Panc1 (cell line): ENCODE measurements around the gene TRIM8. TPM values are rescaled to one million over a fixed set of nuclear protein-coding genes. Genes with fewer than 3 reads are reported as not detected.

Experiments
- ATAC-seq: fragments of 200-7000 bp; cut with Tn5 transposase; 2 replicates; pipeline ENCODE4 v1.9.1; 2020; ENCODE audit warnings: mild to moderate bottlenecking, moderate library complexity
- BruUV-seq: library from RNA; stranded (reverse); fragments of 400-500 nt; replicated peaks from 2 replicates; lab custom pipeline; 2021; lab: Mats Ljungman, UMichigan
- CTCF ChIA-PET: fragments of 300-600 bp; sonication (Branson Sonifier 250); formaldehyde crosslinking; loops from one replicate; lab custom pipeline; 2022; ENCODE audit warnings: antibody characterized with exemption; lab: Charles Lee
- POLR2A ChIA-PET: fragments of 300-600 bp; sonication (Branson Sonifier 250); formaldehyde crosslinking; loops from one replicate; lab custom pipeline; 2022; ENCODE audit warnings: antibody characterized with exemption; lab: Charles Lee
- DNase-seq: peaks from one replicate; pipeline ENCODE4 v3.0.0-alpha.2; 2010; ENCODE audit warnings: low read depth, low spot score
- H3K27ac ChIP-seq: 2 replicates; pipeline ENCODE4 v1.5.1; 2011; ENCODE audit warnings: mild to moderate bottlenecking, low read length, inconsistent platforms
- H3K27me3 ChIP-seq: fragments of 200-500 bp; sonication (Bioruptor generic); 2 replicates; pipeline ENCODE4 v1.6.0; 2014; ENCODE audit warnings: low read length, inconsistent platforms; ENCODE audit not compliant: control insufficient read depth, insufficient read depth
- H3K36me3 ChIP-seq: fragments of 200-500 bp; sonication (Bioruptor generic); 2 replicates; pipeline ENCODE4 v1.5.1; 2014; ENCODE audit warnings: inconsistent platforms, mild to moderate bottlenecking, low read length, moderate library complexity; ENCODE audit not compliant: control insufficient read depth, insufficient read depth
- H3K4me1 ChIP-seq: 2 replicates; pipeline ENCODE4 v1.5.1; 2011; ENCODE audit warnings: inconsistent platforms, mild to moderate bottlenecking, low read length, moderate library complexity; ENCODE audit not compliant: control insufficient read depth, insufficient read depth
- H3K4me3 ChIP-seq, 2 experiments: 2 replicates each; pipeline ENCODE4 v1.5.1; 2011 to 2012; ENCODE audit warnings: low read depth in 2 of 2, low read length in 2 of 2, mild to moderate bottlenecking in 2 of 2, inconsistent platforms in 1 of 2, moderate library complexity in 1 of 2
- H3K9me3 ChIP-seq: fragments of 200-500 bp; sonication (Bioruptor generic); 2 replicates; pipeline ENCODE4 v1.5.1; 2014; ENCODE audit warnings: low read depth, mild to moderate bottlenecking, inconsistent platforms, low read length, moderate library complexity; ENCODE audit not compliant: control insufficient read depth, insufficient read depth
- CTCF ChIP-seq: fragments of 450-650 bp; IDR thresholded peaks from 2 replicates; pipeline ENCODE4 v1.5.1; 2017; ENCODE audit warnings: mild to moderate bottlenecking
- POLR2AphosphoS5 ChIP-seq: IDR thresholded peaks from 2 replicates; pipeline ENCODE4 v1.6.1; 2012; ENCODE audit warnings: mild to moderate bottlenecking, low read depth, low read length, moderate library complexity
- REST ChIP-seq, 2 experiments: IDR thresholded peaks; 2 replicates each; pipeline ENCODE4 v1.6.1; 2011 to 2012; ENCODE audit warnings: low read depth in 2 of 2, control low read depth in 1 of 2, low read length in 1 of 2, mild to moderate bottlenecking in 1 of 2, moderate library complexity in 1 of 2; ENCODE audit not compliant: insufficient read depth in 1 of 2
- SIN3A ChIP-seq: IDR thresholded peaks from 2 replicates; pipeline ENCODE4 v1.6.1; 2012; ENCODE audit warnings: low read depth, mild to moderate bottlenecking, low read length, moderate library complexity, borderline replicate concordance; ENCODE audit not compliant: insufficient read depth
- TCF7L2 ChIP-seq: IDR thresholded peaks from 2 replicates; pipeline ENCODE4 v1.6.1; 2011; ENCODE audit warnings: mild to moderate bottlenecking, low read depth, low read length, inconsistent platforms
- in situ Hi-C: cut with HindIII; loops from 2 replicates; pipeline ENCODE4 v1.10.0; 2016; ENCODE audit warnings: low sequenced_read_pairs, low pct_unique_long_range_greater_than_20kb
- intact Hi-C: fragments of 100-400 bp; cut with micrococcal nuclease; formaldehyde crosslinking; loops from one replicate; pipeline ENCODE4 v1.10.0; 2022; ENCODE audit not compliant: unreplicated experiment
- total RNA-seq: library from RNA; stranded (reverse); gene quantifications from one replicate; pipeline ENCODE4 v1.2.1, GENCODE V29; 2021; ENCODE audit not compliant: unreplicated experiment

TRIM8 gene
- total RNA-seq, 1 experiment from 2014 or later: 54.4 TPM

DNA sequence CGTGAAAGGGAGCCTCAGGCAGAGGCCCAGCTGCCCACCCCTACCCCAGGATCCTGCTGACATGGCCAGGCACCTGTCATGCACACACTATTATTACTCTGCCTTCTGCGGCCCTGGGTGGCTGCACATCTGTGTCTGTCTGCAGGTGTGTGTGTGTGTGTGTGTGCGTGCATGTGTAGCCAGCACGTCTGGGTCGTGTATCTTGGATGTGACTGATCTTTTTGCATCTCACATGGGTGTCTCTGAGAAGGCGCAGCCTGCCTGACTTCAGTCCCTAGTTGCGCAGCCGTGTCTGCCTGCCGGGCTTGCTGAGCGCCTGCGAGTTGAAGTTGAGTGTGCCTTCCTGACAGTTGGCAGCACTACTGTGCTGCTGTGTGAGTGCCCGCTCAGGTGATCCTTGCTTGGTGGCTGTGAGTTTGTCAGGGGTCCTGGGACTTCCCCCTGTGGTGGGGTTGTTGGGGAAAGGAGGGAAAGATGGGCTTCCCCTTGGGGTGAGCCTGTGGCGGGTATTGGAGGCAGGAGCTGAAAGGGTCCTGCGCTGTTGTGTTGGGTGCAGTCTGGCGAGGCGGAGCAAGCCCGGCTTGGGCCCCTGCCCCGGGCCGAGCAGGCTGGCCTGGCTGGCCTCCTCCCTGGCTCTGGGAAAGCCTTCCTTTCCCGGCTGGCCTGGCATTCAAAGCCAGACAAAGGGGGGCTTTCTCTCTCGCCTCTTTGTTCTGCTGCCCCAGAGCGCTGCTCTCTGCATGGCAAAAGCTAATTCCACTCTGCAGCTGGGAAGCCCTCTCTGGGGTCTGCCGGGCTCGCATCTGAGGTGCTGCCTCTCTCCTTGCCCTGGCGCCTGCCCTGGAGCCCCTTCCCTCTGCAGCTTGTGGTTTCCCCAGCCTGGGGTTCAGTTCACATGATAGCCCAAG, 4.9 kb downstream of the TRIM8 start:
- no TSS peak for BruUV-seq
- no peaks in the 10 kb centered on the region for H3K27me3 ChIP-seq
- no peaks in the 10 kb centered on the region for H3K9me3 ChIP-seq
- H3K4me1 ChIP-seq: peaks cover 49% of the 10 kb centered on the region
- ATAC-seq (no peak), DNase-seq (no peak)
- TF ChIP-seq SIN3A (no peak), CTCF (no peak), REST (IDR thresholded peaks at IDR 0.05; ENCODE audit: insufficient read depth in 1 of 2, low read depth in 2 of 2, low read length in 1 of 2) (no peak), POLR2AphosphoS5 (no peak), TCF7L2 (no peak)
- in situ Hi-C loops: no loop called here
- intact Hi-C loops: no loop called here
- POLR2A ChIA-PET: no interaction called here
- peaks cover 7% of the 10 kb centered on the region; the same call in 1 of the 2 replicates for H3K36me3 ChIP-seq
- H3K27ac ChIP-seq: no peak overlapping the region
- CTCF ChIA-PET: no interaction called here
- H3K4me3 ChIP-seq: no peak overlapping the region

GRCh38 chr10:102649797-102650654, 5.7 kb downstream of the TRIM8 start:
- ChIA-PET CTCF (no interaction called here), POLR2A (no interaction called here)
- DNase-seq: no peak
- intact Hi-C loops: no loop called here
- in situ Hi-C loops: no loop called here
- Histone ChIP-seq H3K4me1 (peaks cover 49% of the 10 kb centered on the region), H3K9me3 (no peaks in the 10 kb centered on the region), H3K27me3 (no peaks in the 10 kb centered on the region), H3K27ac (no peak overlapping the region), H3K4me3 (no peak overlapping the region), H3K36me3 (peaks cover 7% of the 10 kb centered on the region; the same call in 1 of the 2 replicates)
- TF ChIP-seq TCF7L2: no peak
- ATAC-seq: no peak
- no TSS peak for BruUV-seq
